Measurements from ENCODE around the gene PRDM15.

Gene PRDM15

DNA sequence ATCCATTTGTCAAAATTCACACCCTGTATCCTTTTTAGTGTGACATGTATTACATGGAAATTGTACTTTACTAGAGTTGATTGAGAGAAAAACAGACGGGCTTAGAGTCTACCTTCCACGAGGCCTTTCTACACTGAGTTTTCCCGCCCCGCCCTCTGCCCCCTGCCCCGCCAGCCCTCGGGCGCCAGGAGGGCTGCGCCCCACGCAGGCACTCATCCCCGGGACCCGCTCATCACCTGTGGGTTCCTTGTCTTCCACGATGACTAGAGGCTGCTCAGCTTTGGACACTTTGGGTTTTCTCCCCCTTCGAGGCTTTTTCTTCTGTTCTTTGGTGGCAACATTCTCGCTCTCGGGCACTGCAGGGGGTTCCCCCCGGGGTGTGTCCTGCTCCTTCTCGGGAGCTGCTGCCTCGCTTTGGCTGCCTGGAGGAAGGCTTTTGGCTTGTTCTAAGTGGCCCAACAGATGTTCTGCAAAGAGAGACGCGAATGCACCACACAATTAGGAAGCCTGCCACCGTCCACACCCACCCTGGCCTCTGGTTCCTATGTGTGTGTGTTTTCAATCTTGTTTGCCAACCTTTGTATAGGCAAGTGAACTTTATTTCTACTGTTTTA is 39.6 kb downstream of the PRDM15 start:
- Histone ChIP-seq H3K9me3 (ENCODE audit: control insufficient read depth, insufficient read depth, low read length) (peaks cover 13% of the 10 kb centered on the region; the same call in 1 of the 2 replicates), H3K9ac (ENCODE audit: low read depth, low read length) (no peak overlapping the region), H3K36me3 (ENCODE audit: insufficient read depth, low read length) (peaks cover 4% of the 10 kb centered on the region), H3K4me1 (ENCODE audit: insufficient read depth, low read length) (peaks cover 20% of the 10 kb centered on the region)

DNA sequence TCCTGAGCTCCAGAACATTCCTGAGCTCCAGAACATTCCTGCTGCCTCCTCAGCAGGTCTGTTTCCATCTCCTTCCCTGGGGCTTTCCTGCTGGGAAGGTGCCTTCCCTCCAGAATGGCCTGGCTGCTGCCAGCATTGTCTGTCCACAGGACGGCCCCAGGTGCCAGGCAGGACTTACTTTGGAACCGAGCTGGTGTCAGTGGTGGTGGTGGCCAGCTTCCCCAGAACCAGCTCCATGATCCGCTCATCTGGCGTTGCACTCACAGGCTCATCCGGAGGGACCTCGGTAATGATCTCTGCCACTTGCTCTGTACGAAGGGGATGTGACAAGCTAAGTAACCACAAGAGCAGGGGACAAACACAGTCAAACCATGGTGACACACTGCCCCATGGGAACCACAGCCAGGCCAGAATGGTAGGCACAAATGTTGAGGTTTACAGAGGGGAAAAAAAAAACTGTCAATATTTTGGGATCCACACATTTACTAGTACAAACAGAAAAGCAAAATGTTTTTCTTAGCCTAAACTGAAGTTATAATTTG is 41.3 kb downstream of the PRDM15 start:
- no peak overlapping the region for H3K9ac ChIP-seq (ENCODE audit: low read depth, low read length)
- H3K36me3 ChIP-seq (ENCODE audit: insufficient read depth, low read length), result peaks cover 4% of the 10 kb centered on the region; the same call in 1 of the 2 replicates
- peaks cover 20% of the 10 kb centered on the region for H3K4me1 ChIP-seq (ENCODE audit: insufficient read depth, low read length)
- H3K9me3 ChIP-seq (ENCODE audit: control insufficient read depth, insufficient read depth, low read length), result peaks cover 13% of the 10 kb centered on the region; the same call in 1 of the 2 replicates

DNA sequence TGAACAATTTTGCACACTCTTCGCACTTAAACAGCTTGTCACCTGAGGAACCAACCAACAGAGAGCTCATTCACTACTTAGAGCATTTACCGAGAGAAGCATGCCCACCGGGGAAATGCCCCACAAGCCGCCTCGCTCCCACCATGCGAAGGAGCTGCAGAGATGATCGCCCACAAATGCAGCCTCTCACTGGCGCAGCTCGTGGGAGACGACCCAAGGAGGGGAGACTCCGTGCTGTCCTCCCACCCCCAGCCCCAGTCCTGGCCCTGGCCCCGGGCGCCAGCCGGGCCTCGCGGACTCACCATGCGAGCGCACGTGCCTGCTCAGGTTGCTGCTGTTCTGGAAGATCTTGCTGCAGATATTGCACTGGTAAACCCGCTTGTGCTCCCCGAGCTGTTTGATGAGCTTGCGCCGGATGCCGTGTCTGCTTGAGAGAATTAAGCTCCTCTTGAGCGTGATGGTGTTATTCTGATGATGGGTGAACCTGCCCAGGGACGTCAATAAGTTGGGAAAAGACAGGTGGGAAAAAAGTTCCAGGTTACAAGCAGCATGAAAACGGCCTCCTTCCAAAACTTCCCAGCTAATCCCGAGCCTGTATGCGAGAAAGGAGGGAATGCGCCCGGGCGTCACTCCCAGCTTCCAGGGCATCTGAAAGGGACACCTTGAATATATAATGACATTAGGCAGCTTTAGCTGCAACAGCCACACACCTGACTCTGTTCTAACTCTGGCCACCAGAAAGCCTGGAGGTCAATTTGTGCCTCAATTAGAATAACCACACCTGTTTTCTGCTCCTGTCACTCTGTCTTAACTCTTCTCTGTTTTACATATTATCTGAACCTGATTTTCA is 42.8 kb downstream of the PRDM15 start:
- H3K4me1 ChIP-seq (ENCODE audit: insufficient read depth, low read length), result peaks cover 20% of the 10 kb centered on the region
- peaks cover 4% of the 10 kb centered on the region; the same call in 1 of the 2 replicates for H3K36me3 ChIP-seq (ENCODE audit: insufficient read depth, low read length)
- peak overlapping the region; percentile 21; the same call in 1 of the 2 replicates for H3K9ac ChIP-seq (ENCODE audit: low read depth, low read length)
- H3K9me3 ChIP-seq (ENCODE audit: control insufficient read depth, insufficient read depth, low read length), result peaks cover 8% of the 10 kb centered on the region; the same call in 1 of the 2 replicates

DNA sequence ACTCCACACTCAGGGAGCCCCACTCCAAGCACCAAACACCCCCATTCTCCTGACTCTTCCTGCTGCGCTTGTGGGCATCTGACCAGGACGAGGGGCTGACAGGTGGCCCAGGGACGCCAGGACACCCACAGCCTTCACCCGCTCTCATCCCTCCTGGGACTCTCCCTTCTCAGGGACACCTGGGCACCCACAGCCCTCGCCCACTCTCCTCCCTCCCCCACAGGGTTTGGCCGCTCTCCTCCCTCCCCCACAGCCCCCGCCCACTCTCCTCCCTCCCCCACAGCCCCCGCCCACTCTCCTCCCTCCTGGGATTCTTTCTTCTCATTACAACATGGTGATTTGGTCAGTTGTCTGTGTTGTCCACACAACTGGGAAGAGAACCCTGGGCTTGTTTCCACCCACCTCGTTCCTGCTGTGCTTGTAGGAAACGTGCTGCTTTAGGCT is 43.4 kb downstream of the PRDM15 start:
- H3K9ac ChIP-seq (ENCODE audit: low read depth, low read length), result peak overlapping the region; percentile 21; the same call in 1 of the 2 replicates
- H3K36me3 ChIP-seq (ENCODE audit: insufficient read depth, low read length), result peaks cover 4% of the 10 kb centered on the region; the same call in 1 of the 2 replicates
- peaks cover 4% of the 10 kb centered on the region; the same call in 1 of the 2 replicates for H3K9me3 ChIP-seq (ENCODE audit: control insufficient read depth, insufficient read depth, low read length)
- peaks cover 20% of the 10 kb centered on the region for H3K4me1 ChIP-seq (ENCODE audit: insufficient read depth, low read length)

DNA sequence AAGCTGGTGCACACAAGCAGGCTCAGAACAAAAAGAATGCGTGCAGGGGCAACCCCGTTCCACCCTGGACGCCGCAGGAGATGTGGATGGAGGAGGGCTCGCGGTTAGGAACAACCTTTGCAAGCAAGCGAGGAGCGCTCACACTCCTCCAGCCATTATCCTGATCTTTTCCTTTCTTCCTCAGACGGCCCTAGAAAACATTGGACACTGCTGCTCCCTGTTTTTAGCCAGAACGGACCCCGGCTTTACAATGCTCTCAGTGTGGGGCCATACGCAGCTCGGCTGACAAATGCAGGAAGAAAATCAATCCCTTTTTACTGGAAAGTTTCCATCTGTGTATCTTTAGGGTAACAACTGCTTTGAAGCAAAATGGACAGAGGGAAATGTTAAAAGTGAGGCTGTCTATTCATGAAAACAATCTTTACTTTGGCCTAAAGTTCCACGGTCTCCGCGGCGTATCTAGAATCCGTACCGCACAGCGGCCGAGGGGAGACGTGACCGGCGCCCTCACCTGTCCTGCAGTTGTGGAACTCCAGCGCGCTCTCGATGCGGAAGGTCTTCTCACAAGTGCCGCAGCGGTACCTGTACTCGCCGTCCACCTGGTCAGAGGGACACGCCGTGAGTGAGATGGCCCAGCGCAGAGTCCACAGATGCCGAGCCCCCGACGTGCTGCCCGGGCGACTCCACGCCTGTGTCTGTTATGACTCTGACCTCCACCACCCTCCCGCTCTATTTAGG is 44.0 kb downstream of the PRDM15 start:
- H3K9me3 ChIP-seq (ENCODE audit: control insufficient read depth, insufficient read depth, low read length), result no peaks in the 10 kb centered on the region
- H3K4me1 ChIP-seq (ENCODE audit: insufficient read depth, low read length), result peaks cover 20% of the 10 kb centered on the region
- H3K9ac ChIP-seq (ENCODE audit: low read depth, low read length), result no peak overlapping the region
- H3K36me3 ChIP-seq (ENCODE audit: insufficient read depth, low read length), result peaks cover 4% of the 10 kb centered on the region; the same call in 1 of the 2 replicates

DNA sequence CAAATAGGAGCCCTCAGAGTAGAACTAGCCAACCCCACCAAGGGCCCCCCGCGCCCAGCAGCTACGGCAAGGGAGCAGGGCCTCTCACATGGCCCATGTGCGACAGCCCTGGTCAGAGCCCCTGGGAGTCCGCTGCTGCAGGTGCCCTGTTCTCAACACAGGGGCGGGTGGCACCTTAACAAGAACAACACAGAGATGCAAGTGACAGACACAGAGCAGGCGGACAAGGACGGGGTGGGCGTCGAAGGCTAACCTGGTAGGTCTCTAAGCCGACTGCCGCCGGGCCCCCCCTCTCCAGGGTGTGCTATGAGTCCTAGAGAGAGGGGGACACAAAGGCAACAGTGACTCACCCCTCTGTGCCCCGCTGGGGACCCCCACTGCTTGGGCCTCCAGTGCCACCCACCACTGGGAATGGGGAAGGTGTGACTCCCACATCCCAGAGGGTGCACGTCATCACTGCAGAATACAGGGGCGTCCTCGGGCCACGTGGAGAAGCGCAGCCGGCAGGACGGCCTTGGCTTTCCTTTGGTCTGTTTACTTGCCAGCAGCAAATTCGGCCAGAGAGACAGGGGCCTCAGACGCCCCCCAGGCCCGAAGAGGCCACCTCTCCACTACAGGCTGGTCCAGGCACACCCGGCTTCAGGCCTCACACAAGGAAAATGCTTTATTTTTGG is 44.8 kb downstream of the PRDM15 start:
- Histone ChIP-seq H3K36me3 (ENCODE audit: insufficient read depth, low read length) (peaks cover 4% of the 10 kb centered on the region; the same call in 1 of the 2 replicates), H3K9ac (ENCODE audit: low read depth, low read length) (no peak overlapping the region), H3K4me1 (ENCODE audit: insufficient read depth, low read length) (peaks cover 20% of the 10 kb centered on the region), H3K9me3 (ENCODE audit: control insufficient read depth, insufficient read depth, low read length) (no peaks in the 10 kb centered on the region)

DNA sequence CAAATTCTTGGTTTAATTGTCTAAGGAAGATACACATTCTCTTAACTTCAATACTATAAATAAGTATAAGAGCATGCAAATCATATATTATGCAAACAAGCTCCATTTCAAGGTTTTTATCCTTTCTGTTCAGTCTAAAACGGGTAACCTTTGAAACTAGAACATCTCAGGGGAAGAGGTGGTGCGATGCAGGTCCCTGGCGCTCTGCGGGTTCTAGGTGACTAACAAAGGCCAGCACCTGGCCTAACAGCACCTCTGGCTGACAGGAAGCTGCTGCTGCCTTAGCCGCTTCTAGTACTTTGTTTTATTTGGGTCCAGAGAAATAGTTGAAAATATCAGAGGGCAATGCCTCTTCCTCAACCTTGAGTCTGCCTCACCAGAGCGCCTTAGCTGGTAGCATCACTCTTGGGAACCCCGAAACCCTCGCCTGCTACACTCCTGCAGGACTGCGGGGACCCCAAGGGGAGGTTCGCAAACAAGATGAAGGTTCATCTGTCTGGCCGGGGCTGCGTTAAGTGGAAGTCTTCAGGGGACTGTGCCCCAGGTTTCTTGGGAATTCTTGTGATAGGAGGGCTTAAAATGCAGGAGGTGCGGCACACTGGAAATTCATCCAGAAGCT is 45.5 kb downstream of the PRDM15 start:
- Histone ChIP-seq H3K9ac (ENCODE audit: low read depth, low read length) (no peak overlapping the region), H3K4me1 (ENCODE audit: insufficient read depth, low read length) (peaks cover 20% of the 10 kb centered on the region), H3K36me3 (ENCODE audit: insufficient read depth, low read length) (peaks cover 4% of the 10 kb centered on the region; the same call in 1 of the 2 replicates)

DNA sequence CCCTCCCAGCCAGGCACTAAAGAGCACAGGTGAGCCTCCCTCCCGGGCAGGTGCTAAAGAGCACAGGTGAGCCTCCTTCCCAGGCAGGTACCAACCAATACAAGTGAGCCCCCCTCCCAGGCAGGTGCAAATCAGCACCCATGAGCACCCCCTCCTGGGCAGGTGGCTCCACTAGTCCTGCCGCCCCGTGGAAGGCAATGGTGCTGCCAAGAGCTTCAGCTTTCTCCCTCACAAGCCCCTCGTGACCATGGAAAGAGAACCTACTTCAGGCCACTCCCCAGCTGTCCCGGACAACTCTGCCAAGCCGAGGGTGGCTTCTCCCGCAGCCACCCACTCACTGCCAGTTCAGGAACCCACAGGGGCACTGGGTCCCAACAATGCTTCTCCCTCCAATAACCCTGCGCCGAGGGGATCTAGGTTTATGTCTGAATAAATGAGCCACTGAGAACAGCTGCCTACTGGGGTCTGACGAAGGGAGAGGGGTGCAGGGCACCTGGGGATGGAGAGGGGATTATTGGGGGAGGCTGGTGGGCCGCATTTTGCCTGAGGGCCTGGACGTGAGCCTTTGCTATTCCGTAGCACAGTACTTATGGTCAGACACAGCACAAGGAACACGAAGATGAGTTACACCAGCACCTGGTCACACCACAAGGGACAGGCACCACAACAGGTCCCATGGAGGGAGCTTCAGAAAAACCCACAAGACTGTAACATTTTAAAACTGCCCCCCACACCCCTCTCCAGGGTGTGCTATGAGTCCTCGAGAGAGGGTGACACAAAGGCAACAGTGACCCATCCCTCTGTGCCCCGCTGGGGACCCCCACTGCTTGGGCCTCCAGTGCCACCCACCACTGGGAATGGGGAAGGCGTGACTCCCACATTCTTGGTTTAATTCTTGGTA is 46.3 kb downstream of the PRDM15 start:
- Histone ChIP-seq H3K36me3 (ENCODE audit: insufficient read depth, low read length) (peaks cover 4% of the 10 kb centered on the region; the same call in 1 of the 2 replicates), H3K9me3 (ENCODE audit: control insufficient read depth, insufficient read depth, low read length) (no peaks in the 10 kb centered on the region), H3K9ac (ENCODE audit: low read depth, low read length) (no peak overlapping the region), H3K4me1 (ENCODE audit: insufficient read depth, low read length) (peaks cover 20% of the 10 kb centered on the region)

More for the DNA sequence above, 45.5 kb downstream of the PRDM15 start:
- H3K9me3 ChIP-seq (ENCODE audit: control insufficient read depth, insufficient read depth, low read length), result no peaks in the 10 kb centered on the region

DNA sequence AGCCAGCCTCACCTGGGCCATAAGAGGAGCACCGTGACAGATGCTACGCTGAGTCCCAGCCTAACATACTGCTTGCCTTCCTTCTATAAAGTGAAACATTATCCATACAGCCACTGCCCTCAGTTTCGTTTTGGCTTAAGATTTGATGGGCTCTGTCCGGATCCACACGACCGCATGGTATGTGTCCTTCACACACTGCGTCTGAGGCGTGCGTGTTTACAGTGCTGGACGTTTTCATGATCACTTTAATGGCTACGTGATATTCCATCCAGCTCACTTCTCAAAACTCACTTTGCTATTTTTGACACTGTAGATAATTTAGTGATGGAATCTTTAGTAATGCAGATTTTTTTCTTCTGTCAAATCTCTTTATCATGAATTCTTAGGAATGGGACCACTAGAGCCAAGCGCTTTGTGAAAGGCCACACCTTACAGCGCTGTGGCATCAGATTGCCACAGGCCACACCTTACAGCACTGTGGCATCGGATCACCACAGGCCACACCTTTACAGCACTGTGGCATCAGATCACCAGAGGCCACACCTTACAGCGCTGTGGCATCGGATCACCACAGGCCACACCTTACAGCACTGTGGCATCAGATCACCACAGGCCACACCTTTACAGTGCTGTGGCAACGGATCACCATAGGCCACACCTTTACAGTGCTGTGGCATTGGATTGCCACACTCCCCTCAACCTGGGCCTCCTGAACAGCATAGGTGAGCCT is 47.1 kb downstream of the PRDM15 start:
- H3K4me1 ChIP-seq (ENCODE audit: insufficient read depth, low read length), result peaks cover 18% of the 10 kb centered on the region
- no peak overlapping the region for H3K9ac ChIP-seq (ENCODE audit: low read depth, low read length)
- H3K9me3 ChIP-seq (ENCODE audit: control insufficient read depth, insufficient read depth, low read length), result no peaks in the 10 kb centered on the region
- peaks cover 4% of the 10 kb centered on the region; the same call in 1 of the 2 replicates for H3K36me3 ChIP-seq (ENCODE audit: insufficient read depth, low read length)

DNA sequence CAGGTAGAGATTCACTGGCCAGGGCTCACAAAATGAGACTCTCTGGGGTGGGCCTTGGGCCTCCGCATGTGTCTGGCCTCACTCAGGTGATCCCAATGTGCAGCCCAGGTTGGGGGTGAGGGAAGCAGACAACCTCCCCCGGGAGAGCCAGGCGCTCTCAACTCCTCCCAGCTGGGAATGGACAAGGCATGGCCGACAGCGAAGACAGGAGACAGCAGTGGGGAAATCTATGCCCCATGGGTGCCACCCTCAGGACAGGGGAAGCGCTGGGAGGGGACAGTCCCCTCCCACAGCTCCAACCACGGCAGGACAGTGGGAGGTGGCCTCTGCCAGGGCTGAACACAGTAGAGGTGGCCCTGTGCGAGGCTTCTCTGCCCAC is 47.7 kb downstream of the PRDM15 start:
- no peak overlapping the region for H3K9ac ChIP-seq (ENCODE audit: low read depth, low read length)
- peaks cover 4% of the 10 kb centered on the region; the same call in 1 of the 2 replicates for H3K36me3 ChIP-seq (ENCODE audit: insufficient read depth, low read length)
- H3K9me3 ChIP-seq (ENCODE audit: control insufficient read depth, insufficient read depth, low read length), result no peaks in the 10 kb centered on the region
- H3K4me1 ChIP-seq (ENCODE audit: insufficient read depth, low read length), result peaks cover 12% of the 10 kb centered on the region

DNA sequence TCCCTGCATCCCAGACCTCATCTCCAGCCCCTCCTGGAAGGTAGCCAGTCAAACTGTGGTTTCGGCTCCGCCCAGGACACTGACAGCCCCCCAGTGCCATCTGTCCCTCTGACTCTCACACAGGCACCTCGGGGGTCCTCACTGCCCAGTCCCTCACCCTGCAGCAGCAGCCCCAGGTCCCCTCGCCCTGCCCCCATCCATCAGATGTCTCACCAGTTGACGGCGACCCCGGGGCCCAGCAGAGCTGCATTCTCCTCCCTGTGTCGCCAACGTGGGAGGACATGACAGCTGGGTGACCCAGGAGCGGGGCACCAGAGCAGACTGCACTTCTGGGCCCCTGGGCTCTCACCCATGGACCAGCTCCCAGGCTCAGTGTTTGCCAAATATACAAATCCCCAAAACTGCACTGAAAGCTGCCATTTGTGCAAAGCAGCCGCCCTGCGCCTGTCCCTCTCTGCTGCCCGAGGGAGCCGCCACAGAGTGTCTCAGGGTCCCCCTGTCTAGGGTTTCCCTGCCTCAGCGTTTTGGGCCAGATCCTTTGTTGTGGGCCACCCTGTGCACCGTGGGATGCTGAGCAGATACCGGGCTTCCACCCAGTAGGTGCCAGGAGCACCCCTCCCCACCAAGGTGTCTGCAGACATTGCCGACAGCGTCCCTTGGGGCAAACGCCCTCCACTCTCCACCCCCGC is 48.2 kb downstream of the PRDM15 start:
- H3K36me3 ChIP-seq (ENCODE audit: insufficient read depth, low read length), result peaks cover 4% of the 10 kb centered on the region; the same call in 1 of the 2 replicates

More for the DNA sequence above, 48.2 kb downstream of the PRDM15 start:
- Histone ChIP-seq H3K9ac (ENCODE audit: low read depth, low read length) (no peak overlapping the region), H3K9me3 (ENCODE audit: control insufficient read depth, insufficient read depth, low read length) (no peaks in the 10 kb centered on the region), H3K4me1 (ENCODE audit: insufficient read depth, low read length) (peaks cover 7% of the 10 kb centered on the region)

Measured in ES-I3 (cell line).